GM21367 (cell line): ENCODE results near the gene DEFB112.

Experiments
- ATAC-seq: cut with Tn5 transposase; IDR thresholded peaks from one replicate; pipeline ENCODE4 v1.9.1; 2021; ENCODE audit not compliant: unreplicated experiment

Gene DEFB112

GRCh38 chr6:50049829-50050228 is at the start of gene DEFB112:
Gene DEFB112, minus strand, starts transcription at chr6:50049929. Its CDS starts 60 bp downstream, at chr6:50049869.
- ATAC-seq: no peak

GRCh38 chr6:50098641-50098993 is 48.9 kb upstream of the DEFB112 start:
- ATAC-seq: no peak

- ATAC-seq: no peak
Measured at GRCh38 chr6:50097966-50098640, 48.4 kb upstream of the DEFB112 start.

GRCh38 chr6:50096296-50096695 is 46.6 kb upstream of the DEFB112 start:
- no peak for ATAC-seq

GRCh38 chr6:50093938-50094272 is 44.2 kb upstream of the DEFB112 start:
- ATAC-seq: no peak

GRCh38 chr6:50093116-50093937 is 43.6 kb upstream of the DEFB112 start:
- ATAC-seq: no peak

- ATAC-seq: no peak
Measured at GRCh38 chr6:50091641-50092040, 41.9 kb upstream of the DEFB112 start.

GRCh38 chr6:50089911-50090310 is 40.2 kb upstream of the DEFB112 start:
- no peak for ATAC-seq

- ATAC-seq: no peak
Measured at GRCh38 chr6:50087231-50087954, 37.7 kb upstream of the DEFB112 start.

GRCh38 chr6:50077385-50077784 is 27.7 kb upstream of the DEFB112 start:
- ATAC-seq: no peak

GRCh38 chr6:50076431-50076830 is 26.7 kb upstream of the DEFB112 start:
- no peak for ATAC-seq

- no peak for ATAC-seq
Measured at GRCh38 chr6:50071921-50072320, 22.2 kb upstream of the DEFB112 start.

GRCh38 chr6:50070101-50070500 is 20.4 kb upstream of the DEFB112 start:
- ATAC-seq: no peak

- ATAC-seq: no peak
Measured at GRCh38 chr6:50062051-50062450, 12.3 kb upstream of the DEFB112 start.

- no peak for ATAC-seq
Measured at GRCh38 chr6:50056242-50056641, 6.5 kb upstream of the DEFB112 start.

- ATAC-seq: no peak
Measured at GRCh38 chr6:50047026-50047425, 2.7 kb downstream of the DEFB112 start.

GRCh38 chr6:50030777-50031562 is 18.8 kb downstream of the DEFB112 start:
- no peak for ATAC-seq

- ATAC-seq: no peak
Measured at GRCh38 chr6:50030350-50030749, 19.4 kb downstream of the DEFB112 start.

- ATAC-seq: no peak
Measured at GRCh38 chr6:50025258-50025657, 24.5 kb downstream of the DEFB112 start.

GRCh38 chr6:50021894-50022293 is 27.8 kb downstream of the DEFB112 start, which contains the start of gene DEFB110:
Gene DEFB110, minus strand, starts transcription at chr6:50021994. Its CDS starts 59 bp downstream, at chr6:50021935.
- ATAC-seq: no peak

- no peak for ATAC-seq
Measured at GRCh38 chr6:50007819-50008218, 41.9 kb downstream of the DEFB112 start.
